Neural crest cell (in vitro differentiated cells): ENCODE measurements around the gene BTBD9. TPM values are rescaled to one million over a fixed set of nuclear protein-coding genes. Genes with fewer than 3 reads are reported as not detected.
A peak's percentile ranks its signal among the peaks of the same experiment; 100 is the strongest.

Experiments used
- DNase-seq: peaks from one replicate; pipeline ENCODE4 v3.0.0; 2021; ENCODE audit warnings: low read depth, mixed read lengths, low spot score
- H3K27ac Mint-ChIP-seq: one replicate; pipeline ENCODE4 v1.8.0; 2021; ENCODE audit warnings: mild to moderate bottlenecking, mixed read lengths; ENCODE audit not compliant: unreplicated experiment
- H3K27me3 Mint-ChIP-seq: 2 replicates; pipeline ENCODE4 v1.8.0; 2021; ENCODE audit warnings: low read depth, mild to moderate bottlenecking, mixed read lengths
- H3K36me3 Mint-ChIP-seq: 2 replicates; pipeline ENCODE4 v1.8.0; 2021; ENCODE audit warnings: low read depth, mild to moderate bottlenecking, mixed read lengths
- H3K4me1 Mint-ChIP-seq: 2 replicates; pipeline ENCODE4 v1.8.0; 2021; ENCODE audit warnings: mixed read lengths
- H3K4me3 Mint-ChIP-seq: one replicate; pipeline ENCODE4 v1.8.0; 2021; ENCODE audit warnings: mild to moderate bottlenecking, mixed read lengths
- H3K9me3 Mint-ChIP-seq: 2 replicates; pipeline ENCODE4 v1.8.0; 2021; ENCODE audit warnings: mixed read lengths
- total RNA-seq: library from RNA; stranded (reverse); gene quantifications from 2 replicates; pipeline ENCODE4 v1.2.1, GENCODE V29; 2021
- TF ChIP-seq, protein P1 (sequence below): fragments of 200-600 bp; sonication (generic); conservative IDR thresholded peaks from 2 replicates; pipeline ENCODE4 v1.5.0; 2021; ENCODE audit warnings: antibody characterized with exemption, mild to moderate bottlenecking

The BTBD9 gene
- total RNA-seq, 1 donor from 2014 or later: 18.0 TPM

GRCh38 chr6:38193481-38194281, 446.0 kb downstream of the BTBD9 start:
- Mint-ChIP-seq H3K4me1 (peaks cover 28% of the 10 kb centered on the region), H3K27ac (no peak overlapping the region), H3K27me3 (no peaks in the 10 kb centered on the region), H3K9me3 (no peaks in the 10 kb centered on the region), H3K4me3 (no peak overlapping the region), H3K36me3 (no peaks in the 10 kb centered on the region)
- DNase-seq: no peak
- TF ChIP-seq, protein P1, sequence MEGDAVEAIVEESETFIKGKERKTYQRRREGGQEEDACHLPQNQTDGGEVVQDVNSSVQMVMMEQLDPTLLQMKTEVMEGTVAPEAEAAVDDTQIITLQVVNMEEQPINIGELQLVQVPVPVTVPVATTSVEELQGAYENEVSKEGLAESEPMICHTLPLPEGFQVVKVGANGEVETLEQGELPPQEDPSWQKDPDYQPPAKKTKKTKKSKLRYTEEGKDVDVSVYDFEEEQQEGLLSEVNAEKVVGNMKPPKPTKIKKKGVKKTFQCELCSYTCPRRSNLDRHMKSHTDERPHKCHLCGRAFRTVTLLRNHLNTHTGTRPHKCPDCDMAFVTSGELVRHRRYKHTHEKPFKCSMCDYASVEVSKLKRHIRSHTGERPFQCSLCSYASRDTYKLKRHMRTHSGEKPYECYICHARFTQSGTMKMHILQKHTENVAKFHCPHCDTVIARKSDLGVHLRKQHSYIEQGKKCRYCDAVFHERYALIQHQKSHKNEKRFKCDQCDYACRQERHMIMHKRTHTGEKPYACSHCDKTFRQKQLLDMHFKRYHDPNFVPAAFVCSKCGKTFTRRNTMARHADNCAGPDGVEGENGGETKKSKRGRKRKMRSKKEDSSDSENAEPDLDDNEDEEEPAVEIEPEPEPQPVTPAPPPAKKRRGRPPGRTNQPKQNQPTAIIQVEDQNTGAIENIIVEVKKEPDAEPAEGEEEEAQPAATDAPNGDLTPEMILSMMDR: no peak

DNA sequence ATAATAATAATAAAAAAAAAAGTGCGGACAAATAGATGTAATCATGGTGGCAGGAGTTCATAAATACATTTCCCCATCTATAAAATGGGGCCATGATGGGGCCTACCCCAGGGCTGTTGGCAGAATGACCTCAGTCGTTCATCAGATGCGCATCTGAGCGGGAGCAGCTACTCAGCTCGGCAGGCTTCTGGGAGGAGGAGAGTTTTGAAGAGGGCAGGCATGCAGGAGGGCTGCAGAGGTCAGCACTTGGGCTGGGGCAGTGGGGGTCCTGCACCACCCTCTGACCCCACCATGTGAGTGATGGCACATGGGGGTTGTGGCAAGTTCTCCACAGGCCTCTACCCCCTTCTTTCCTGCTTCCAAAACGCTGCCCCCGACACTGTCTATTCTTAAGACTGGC, 446.7 kb downstream of the BTBD9 start:
- Mint-ChIP-seq H3K36me3 (no peaks in the 10 kb centered on the region), H3K27ac (no peak overlapping the region), H3K4me1 (peaks cover 32% of the 10 kb centered on the region), H3K4me3 (no peak overlapping the region), H3K9me3 (no peaks in the 10 kb centered on the region), H3K27me3 (no peaks in the 10 kb centered on the region)
- no peak for DNase-seq
- TF ChIP-seq, protein P1: no peak

DNA sequence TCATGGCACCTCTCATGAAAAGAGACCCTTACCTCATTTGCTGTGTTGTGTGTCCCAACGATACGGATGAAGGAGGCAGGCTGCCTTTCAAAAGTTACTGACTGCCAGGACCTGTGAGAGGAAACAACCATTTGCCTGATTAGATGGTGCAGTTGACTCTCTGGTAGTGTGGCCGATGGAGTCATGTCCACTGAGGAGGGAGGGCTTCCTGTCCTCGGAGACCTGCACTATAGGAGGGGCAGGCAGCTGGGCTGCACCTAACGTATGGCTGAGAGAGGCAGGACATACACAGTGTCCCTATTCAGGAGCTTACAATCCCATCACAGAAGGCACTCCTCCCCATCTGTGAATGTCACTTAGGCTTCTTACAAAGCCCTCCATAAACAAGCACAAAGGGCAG, 447.2 kb downstream of the BTBD9 start:
- H3K4me1 Mint-ChIP-seq: peaks cover 35% of the 10 kb centered on the region
- no peaks in the 10 kb centered on the region for H3K27me3 Mint-ChIP-seq
- no peaks in the 10 kb centered on the region for H3K36me3 Mint-ChIP-seq
- no peak overlapping the region for H3K4me3 Mint-ChIP-seq
- H3K27ac Mint-ChIP-seq: no peak overlapping the region
- H3K9me3 Mint-ChIP-seq: no peaks in the 10 kb centered on the region
- no peak for DNase-seq
- TF ChIP-seq, protein P1: no peak

DNA sequence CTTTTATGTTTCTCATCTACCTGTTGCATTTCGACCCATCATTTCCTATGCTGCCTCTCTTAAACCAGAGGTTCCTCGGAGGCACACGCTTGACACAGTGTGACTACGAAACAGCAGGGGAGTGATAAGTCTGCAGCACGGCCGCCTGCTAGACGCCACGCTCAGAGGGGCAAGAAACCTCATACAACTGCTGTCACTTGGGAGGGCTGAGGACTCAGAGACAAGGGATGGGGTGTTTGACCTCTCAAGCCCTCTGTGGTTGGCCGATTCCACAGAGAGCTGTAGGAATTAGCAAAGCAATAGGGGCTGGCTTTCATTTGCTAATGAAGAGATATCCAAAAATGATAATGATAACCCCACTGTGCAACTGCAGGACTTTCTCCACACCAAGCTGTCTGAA, 447.7 kb downstream of the BTBD9 start:
- Mint-ChIP-seq H3K36me3 (no peaks in the 10 kb centered on the region), H3K4me1 (peaks cover 40% of the 10 kb centered on the region), H3K27me3 (no peaks in the 10 kb centered on the region), H3K4me3 (no peak overlapping the region), H3K27ac (peak overlapping the region; percentile 76), H3K9me3 (no peaks in the 10 kb centered on the region)
- DNase-seq: no peak
- TF ChIP-seq, protein P1: no peak

- TF ChIP-seq, protein P1: no peak
- Mint-ChIP-seq H3K4me3 (no peak overlapping the region), H3K27ac (no peak overlapping the region), H3K9me3 (no peaks in the 10 kb centered on the region), H3K27me3 (no peaks in the 10 kb centered on the region), H3K36me3 (no peaks in the 10 kb centered on the region), H3K4me1 (peaks cover 42% of the 10 kb centered on the region)
- DNase-seq: no peak
These were observed 448.3 kb downstream of the BTBD9 start for GRCh38 chr6:38191418-38191817.
